Activated CD4-positive, alpha-beta T cell treated with anti-CD3 and anti-CD28 coated beads, Interleukin-2, Interleukin-4, amounts not matched to agents 100 ng/mL and 50 ng/mL, durations not matched to agents 16 hours and 8 hours (primary cell): ENCODE measurements around the gene SMIM28.
"Not testable (repeated sequence)": the region's sequence is repeated elsewhere in the genome, so short reads cannot be mapped to it uniquely, and the experiment has no call there.

Source experiments
- DNase-seq: peaks from one replicate; pipeline ENCODE4 v3.0.0-alpha.2; 2020; ENCODE audit warnings: low spot score

SMIM28 gene

DNA sequence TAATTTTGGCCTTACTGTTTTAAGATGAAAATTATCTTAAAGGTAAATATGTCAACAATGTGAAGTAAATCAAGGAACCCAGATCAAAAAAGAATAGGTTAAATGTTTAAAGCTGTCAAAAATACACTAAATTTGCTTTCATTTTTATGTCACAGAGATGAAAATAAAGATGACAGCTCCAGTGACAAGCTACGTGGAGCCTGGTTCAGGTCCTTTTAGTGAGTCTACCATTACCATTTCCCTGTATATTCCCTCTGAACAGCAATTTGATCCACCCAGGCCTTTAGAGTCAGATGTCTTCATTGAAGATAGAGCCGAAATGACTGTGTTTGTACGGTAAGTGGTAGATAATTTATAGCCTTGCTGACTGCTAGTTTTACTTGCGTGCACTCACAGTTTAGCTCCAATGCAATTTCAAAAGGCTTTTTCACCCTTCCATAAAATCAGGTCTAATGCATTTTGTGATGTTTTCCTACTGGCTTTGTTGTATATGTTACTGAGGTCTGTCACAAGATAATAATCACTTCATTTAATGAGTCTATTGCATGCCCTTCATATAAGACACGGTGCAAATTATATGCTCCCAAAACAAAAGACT lies 28.2 kb downstream of the SMIM28 start:
- DNase-seq = no peak

DNA sequence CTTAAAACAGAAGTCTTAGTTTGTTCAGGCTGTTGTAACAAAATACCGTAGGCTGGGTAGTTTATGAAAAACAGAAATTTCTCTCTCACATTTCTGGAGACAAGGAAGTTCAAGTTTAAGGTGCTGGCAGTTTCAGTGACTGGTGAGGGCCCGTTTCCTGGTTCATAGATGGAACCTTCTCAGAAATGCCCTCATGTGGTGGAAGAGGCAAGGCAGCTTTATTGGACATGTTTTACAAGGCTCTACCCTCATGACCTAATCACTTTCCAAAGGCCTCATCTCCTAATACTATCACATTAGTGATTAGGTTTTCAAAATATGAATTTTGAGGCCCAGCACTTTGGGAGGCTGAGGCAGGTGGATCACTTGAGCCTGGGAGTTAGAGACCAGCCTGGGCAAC lies 28.7 kb downstream of the SMIM28 start:
- DNase-seq = peak; percentile 11

DNA sequence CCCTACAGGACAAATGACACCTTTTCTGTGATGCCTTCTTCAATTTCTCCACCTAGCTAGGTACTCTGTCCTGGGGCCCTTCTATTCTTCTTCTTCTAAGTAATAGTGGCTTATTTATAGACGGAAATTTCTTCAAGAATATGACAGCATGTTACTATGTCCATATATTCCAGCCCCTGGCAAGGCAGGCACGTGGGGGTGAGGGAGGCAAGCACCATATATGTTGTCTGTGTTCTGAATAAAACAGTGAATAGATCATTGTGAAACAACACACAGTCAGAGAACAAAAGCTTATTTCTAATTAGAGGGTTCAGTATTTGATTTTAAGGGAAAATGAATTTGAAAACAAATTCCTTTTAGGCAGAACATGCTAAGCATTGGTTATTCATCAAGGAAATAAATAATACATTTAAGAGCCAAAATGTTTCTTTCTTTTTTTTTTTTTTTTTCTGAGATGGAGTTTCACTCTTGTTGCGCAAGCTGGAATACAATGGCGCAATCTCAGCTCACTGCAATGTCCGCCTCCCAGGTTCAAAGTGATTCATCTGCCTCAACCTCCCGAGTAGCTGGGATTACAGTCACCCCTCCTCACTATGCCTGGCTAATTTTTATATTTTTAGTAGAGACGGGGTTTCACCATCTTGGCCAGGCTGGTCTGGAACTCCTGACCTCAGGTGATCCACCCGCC lies 32.5 kb downstream of the SMIM28 start:
- no peak for DNase-seq

DNA sequence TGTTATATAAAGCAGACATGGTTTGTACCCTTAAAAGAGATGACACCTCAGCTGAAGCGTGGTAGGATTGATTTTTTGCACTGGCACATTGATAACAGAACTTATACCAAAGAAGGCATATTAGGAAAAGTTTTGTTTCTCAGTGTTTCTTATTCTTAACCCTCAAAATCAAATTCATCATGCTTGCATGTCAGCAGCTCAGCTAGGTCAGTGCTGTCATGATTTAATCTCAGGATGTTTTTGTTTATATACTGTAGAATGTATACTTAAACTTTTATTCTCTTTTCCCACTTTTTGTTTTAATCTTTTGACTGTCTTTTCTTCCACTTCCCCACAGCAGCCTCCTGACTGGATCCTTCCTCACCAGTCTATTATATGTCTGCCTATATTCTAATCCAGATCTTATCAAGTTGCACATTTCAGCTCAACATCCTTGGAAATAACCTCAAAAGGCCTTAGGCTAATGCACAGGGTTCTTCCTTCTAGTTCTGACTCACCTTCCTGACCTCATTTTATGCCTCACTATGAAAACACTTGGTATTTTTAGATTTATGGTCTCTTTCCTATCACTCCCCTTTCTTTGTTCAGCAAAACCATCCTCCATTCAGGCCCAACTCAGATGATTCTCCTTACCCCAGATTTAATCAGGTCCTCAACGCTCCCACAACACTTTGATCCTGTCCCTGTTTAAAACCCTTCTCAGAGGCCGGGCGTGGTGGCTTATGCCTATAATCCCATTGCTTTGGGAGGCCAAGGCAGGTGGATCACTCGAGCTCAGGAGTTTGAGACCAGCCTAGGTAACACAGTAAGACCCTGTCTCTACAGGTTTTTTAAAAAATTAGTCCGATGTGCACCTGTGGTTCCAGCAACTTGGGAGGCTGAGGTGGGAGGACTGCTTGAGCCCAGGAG lies 33.5 kb downstream of the SMIM28 start:
- peak; percentile 59 for DNase-seq

DNA sequence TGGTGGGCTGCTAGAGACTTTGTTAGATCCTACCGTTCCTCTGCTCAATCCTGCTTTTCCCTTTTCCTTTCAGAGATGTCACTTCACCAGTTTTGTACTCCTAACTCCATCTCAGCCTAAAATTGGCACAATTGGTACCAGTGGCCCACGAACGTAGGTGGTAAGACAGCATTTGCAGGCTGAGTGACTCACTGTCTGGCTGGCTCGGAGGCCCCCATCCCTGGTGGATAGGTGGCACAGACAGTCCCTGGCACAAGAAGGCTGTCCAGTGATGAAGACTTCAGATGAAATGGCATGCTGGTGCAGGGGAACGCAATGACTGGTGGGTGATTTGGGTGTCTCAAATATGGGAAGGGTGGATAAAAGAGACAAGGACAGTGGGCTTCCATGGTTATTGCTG lies 37.4 kb downstream of the SMIM28 start:
- no peak for DNase-seq

DNA sequence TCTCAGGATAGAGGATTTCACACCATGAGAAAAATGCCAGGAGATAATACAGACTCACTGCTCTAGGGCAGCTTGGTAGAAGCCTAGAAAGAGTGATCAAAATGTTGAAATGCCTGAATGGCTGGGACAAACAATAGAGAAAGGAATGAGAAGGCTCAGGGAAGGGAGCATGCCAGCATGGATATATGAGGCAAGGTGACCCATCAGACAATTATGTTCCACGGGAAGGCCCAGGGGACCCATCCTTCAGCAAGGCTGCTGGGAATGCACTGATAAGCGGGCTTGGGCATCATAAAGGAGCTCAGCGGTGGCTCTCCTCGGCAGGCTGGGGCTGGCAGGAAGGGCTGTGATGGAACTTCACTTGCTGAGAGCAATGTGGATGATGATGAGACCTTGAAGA lies 38.5 kb downstream of the SMIM28 start:
- no peak for DNase-seq

DNA sequence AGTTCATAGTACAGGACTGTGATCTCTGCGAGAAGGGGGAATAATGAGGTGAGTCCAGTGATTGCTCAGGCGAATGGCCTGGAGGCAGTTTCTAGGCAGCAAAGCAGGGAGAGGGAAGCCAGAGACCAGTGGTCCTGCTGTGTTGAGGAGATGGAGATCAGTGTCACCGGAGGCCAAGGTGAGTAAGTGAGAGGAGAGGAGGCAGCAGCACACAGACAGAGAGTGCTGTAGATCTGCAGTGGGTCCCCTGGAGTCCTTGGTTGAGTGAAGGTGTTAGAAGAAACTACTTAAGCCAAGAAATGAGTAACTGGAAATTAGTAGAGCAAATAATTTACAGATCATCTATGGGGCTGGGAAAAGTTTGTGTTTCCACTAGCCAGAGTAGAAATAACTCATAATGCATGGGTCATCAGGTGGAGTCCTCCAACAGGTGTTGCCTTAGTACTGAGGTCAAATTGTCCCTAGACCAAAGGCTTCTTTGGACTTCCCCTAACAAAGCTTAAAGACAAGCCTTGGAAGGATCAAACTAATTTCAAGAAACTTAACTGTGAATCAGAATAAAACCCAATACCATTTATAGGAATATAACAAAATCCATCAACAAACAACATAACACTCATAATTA lies 39.9 kb downstream of the SMIM28 start:
- DNase-seq = no peak

DNA sequence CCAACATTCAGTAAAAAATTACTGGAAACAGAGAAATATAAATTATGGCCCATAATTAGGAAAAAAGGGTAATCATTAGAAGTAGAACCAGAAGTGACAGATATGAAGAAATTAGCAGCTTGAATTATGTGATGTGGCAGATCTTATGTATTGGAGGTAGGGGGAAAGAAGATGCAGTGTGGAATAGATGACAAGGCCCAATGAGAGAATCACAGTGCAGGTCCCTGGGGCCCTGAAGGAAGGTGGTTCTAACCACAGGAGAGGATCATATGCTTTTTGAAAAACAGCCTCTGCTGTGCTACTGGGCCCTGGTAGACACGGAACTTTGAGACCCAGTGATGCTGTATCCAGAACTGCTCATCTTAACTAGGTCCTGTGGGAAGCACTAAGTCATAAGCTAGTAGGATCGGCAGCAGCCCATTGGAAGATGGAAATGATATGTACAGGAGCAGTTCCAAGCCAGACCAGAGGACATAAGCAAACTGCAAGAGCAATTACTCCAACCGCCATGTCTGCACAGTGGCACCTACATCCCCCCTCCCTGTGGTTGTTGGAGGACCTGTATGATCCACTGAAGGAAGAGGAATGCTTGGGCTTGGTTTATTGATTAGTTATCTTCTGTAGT lies 40.5 kb downstream of the SMIM28 start:
- DNase-seq = no peak

DNA sequence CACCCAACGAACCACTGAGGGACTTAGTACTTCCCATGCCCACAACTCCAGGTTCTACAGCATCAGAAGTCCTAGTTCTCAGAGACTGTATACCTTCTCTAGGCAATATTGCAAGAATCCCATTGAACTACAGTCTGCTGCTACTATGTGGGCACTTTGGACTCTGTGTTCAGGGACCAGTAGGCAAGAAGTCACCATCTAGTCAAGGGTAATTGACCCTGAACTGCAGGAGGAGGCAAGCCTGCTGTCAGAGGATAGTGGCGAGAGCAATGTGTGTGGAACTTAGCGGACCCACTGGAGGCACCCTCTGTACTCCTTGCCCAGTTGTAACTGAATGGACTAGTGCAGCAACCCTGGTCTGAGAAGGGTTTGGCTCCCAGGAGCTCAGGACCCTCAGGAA lies 42.1 kb downstream of the SMIM28 start:
- DNase-seq = no peak

DNA sequence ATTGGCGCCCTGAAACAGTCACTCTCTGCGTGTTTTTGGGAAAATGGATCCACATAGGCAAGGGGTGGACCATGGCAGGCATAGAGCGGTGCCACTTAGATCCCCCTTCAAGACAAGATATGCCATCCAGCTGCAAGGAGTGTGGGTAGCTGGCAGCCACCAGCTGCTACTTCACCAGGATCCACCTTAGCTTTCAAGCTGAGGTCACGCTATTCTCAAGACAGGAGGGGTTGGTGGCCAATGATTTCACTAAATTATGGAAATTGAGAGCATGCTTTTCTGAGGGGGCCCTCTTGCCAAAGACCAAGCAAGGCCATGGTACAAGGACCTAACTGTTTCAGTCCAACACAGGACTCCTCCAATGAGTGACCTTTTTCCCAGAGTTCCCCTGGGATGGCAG lies 42.7 kb downstream of the SMIM28 start:
- no peak for DNase-seq

DNA sequence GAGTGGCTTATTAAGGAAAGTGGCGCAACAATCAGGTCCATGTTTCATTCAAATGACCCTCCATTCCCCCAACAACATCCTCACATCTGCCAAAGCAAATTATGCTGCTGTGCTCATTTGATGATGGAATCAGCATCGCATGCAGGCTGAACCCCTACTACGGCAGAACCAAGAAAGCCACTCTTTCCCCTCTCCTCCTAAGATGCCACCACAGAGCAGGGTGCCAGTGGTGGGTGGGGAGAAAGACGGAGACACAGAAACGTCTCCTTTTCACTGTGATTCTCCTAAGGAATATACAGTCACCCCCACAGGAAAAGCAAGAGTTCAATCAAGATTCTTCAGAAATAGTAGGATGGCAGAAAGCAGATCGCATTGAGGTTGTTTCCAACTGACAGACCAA lies 43.4 kb downstream of the SMIM28 start:
- DNase-seq = no peak

DNA sequence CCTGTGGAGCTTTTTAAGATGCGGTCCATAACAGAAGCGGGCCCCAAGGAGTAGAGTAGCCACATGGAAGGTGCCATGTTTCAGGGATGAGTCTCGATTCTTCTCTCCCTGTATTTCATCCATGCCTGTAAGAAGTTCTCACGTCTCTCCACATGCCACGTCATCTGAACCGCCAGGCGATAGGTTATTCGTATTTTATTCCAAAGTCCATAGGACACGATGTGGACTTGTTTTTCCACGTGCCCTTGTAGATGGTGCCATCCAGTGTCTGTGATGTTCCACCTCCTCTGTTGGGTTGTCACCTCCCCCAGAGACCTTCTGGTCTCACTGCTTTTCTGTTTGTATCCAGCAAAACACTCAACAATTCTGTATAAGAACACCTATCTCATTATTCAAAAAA lies 43.9 kb downstream of the SMIM28 start:
- no peak for DNase-seq

DNA sequence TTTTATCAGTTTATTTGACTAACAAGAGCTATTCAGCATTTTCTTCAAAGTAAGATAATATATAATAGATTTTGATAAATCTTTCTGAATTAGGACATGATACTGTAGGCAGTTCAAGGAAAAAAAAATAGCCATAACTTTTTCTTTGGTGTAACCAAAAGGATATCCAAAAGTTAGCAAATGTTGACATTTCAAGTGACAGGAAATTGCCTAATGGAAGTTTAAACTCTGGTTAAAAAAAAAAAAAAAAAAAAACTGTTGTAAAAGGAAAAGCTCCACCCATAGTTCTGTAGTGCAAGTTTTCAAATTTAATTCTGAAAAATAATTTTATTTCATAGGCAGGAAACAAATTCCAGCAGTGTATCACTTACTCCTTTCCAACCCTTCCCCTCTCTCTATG lies 45.2 kb downstream of the SMIM28 start:
- no peak for DNase-seq

DNA sequence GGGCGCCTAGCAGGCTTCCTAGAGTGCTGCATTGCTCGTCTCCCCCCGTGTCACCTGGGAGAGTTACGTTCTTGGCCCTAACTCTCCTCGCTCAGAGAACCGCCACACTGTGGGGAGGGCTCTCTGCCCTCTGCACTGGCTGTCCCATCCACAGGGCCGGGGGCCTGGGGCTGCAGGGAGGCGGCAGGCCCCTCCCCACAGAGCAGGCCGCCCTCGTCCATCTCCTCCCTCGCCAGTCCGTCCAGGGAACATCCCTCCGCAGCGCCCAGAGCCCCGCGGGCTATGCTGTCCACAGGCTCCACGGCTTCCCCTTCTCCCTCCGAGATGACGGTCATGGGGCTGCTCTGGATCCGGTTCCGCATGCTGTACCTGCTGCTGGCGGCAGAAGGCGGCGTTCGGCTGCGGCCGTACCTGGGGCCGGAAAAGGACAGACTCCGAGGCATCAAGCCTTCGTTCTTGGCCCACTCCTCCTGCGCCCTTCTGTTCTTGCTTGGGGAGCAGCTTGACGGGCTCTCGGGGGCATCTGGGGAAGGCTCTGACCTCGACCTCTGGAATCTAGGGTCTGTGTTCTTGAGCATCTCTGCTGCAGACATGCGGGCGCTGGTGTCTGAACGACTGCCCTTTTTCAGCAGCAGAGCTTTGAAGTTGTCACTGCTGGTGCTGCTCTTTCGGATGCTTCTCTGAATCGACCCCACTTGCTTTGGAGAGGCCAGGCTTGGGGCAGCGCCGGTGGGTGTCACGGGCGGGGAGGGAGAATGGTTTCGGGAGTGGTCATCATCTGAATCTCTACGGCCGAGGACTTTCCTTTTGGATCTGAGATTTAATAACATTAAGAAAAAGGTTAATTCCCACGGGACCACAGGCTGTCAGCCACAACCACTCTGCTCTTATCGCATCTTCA lies 46.5 kb downstream of the SMIM28 start:
- no peak for DNase-seq

DNA sequence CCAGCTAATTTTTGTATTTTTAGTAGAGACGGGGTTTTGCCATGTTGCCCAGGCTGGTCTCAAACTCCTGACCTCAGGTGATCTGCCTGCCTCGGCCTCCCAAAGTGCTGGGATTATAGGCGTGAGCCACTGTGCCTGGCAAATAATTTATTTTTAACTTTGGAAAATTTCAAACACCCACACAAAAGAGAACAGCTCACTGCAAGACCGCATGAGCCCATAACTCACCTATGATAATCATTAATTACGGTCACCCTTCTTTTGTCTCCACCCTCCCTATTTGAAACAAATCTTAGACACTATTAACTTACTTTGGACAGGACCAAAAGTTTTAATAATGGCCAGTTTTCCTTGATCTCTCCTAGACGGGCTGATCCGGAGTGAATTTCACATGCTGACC lies 47.6 kb downstream of the SMIM28 start:
- DNase-seq = not testable (repeated sequence)

DNA sequence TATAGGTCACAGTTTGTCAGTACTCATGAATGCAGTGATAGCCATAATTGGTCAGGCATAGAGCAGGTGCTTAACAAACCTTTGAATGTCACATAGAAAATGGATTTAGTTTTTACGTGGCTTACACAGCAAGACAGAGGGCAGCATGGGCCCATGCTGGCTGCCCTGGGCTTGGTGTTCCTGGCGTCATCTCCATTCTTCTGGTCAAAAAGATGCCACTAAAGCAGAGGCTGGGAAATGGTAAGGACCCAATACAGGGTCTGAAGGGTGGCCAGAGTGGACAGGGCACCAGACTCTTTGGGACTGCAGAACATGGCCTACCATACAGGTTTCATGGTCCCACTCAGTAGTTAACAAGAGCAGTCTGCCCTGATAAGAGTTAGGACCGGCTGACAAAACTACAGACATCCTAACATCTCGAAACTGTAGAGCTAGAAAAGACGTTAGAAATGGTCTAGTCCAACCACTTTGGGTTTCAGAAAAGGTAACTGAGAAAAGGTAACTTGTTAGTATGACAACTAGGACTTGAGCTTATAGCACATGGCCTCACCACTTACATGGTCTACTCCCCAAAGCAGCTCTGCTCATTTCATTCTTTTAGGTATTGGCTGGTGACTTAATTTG lies 48.9 kb downstream of the SMIM28 start:
- DNase-seq = no peak

DNA sequence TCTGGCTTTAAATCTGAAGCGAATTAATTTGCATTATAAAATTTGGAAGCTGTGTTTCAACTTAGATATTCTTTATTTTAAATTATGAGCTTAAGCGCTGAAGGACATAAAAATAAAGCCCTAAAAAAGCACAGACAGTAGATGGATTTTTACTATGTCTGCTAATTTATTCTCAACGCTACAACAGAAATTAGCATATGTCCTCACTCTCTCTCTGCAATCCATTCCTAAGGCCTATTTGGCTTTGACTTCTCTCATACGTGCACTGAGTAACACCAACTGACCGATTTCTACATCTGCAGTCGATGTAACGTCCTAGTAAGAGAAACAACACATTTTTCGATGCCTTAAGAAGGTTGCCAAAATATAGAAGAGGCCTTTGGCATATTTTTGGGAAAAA lies 50.0 kb downstream of the SMIM28 start:
- DNase-seq = no peak

DNA sequence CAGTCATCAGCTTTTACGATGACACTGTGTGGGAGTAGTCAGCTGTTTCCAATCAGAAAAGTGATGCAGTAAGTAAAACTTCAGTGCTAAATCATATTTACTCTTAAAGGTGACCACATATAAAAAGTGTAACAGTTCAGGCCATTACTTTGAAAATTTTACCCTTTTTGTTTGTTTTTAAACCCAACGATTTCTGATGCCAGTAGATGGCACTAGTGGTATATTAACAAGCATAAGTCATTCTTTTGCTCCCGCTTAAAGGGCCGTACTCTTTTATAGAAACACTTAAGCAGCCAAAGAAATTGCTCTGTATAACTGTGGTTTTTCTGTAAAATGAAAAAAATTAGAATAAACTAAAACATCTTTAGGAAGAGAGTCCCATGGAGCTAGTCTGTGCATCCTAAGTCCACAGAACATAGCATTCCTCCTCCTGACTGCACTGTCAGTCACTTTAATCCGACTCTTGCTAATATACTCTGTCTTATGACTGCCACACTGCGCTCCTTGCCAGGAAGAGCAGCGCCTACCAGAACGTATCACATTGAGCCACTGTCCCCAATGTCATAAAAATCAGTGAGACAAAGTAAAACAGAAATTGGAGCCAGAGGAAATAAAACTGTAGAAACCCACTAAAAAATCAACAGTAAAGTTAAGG lies 51.4 kb downstream of the SMIM28 start:
- DNase-seq = peak; percentile 50

DNA sequence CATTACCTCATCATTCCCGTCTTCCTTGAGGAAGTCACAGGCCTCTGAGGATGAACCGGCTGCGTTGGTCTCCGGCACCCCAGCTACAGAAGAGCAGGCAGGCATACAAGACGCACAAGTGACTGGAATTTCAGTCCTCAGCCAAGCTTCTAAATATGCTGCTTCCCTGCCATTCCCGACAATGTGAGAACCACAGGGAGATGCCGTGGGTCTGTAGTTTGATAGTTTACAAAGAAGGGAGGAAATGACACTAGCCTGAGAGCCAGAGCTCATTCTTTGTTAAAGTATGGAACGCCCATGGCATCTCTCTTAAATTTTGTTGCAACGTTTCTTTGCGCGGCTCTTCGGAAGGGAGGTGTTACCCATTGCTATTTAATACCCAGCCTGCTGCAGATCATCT lies 52.1 kb downstream of the SMIM28 start:
- no peak for DNase-seq
